Measurements from ENCODE around the gene MAP3K2.

The MAP3K2 gene

DNA sequence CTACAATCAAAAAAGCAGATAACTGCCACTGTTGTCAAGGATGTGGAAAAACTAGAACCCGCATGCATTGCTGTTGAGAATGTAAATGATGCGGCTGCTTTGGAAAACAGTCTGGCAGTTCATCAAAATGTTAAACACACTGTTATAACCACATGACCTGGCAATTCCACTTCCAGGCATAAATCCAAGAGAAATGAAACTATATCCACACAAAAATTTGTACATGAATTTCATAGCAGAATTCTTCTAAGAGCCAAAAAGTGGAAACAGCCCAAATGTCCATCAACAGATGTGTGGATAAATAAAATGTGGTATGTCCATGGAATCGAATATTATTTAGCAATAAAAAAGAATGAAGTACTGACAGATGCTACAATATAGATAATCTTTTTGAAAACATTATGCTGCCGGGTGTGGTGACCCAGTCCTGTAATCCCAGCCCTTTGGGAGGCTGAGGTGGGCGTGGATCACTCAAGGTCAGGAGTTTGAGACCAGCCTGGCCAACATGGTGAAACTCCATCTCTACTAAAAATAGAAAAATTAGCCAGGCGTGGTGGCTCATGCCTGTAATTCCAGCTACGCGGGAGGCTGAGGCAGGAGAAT, 125.9 kb downstream of the MAP3K2 start:
- Histone ChIP-seq H3K9me2 (replicated peaks; ENCODE audit: control insufficient read depth, low read length) (no peaks in the 10 kb centered on the region), H3K4me3 (ENCODE audit: low read length) (no peak overlapping the region), H3K27me3 (ENCODE audit: control insufficient read depth, low read length) (no peaks in the 10 kb centered on the region), H3K79me2 (ENCODE audit: control insufficient read depth, low read length) (no peaks in the 10 kb centered on the region), H4K20me1 (ENCODE audit: control insufficient read depth, insufficient read depth, low read depth, low read length) (no peaks in the 10 kb centered on the region), H3K36me3 (ENCODE audit: control insufficient read depth, low read length) (peaks cover 47% of the 10 kb centered on the region), H3K4me2 (ENCODE audit: low read length) (no peak overlapping the region), H3K27ac (ENCODE audit: low read depth, low read length) (no peak overlapping the region), H3F3A (ENCODE audit: control insufficient read depth, insufficient read depth) (no peaks in the 10 kb centered on the region), H3K4me1 (ENCODE audit: control insufficient read depth, low read length) (no peaks in the 10 kb centered on the region), H3K9me3 (ENCODE audit: control insufficient read depth, insufficient read depth, low read length) (no peaks in the 10 kb centered on the region)
- TF ChIP-seq, protein P1, sequence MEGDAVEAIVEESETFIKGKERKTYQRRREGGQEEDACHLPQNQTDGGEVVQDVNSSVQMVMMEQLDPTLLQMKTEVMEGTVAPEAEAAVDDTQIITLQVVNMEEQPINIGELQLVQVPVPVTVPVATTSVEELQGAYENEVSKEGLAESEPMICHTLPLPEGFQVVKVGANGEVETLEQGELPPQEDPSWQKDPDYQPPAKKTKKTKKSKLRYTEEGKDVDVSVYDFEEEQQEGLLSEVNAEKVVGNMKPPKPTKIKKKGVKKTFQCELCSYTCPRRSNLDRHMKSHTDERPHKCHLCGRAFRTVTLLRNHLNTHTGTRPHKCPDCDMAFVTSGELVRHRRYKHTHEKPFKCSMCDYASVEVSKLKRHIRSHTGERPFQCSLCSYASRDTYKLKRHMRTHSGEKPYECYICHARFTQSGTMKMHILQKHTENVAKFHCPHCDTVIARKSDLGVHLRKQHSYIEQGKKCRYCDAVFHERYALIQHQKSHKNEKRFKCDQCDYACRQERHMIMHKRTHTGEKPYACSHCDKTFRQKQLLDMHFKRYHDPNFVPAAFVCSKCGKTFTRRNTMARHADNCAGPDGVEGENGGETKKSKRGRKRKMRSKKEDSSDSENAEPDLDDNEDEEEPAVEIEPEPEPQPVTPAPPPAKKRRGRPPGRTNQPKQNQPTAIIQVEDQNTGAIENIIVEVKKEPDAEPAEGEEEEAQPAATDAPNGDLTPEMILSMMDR (IDR thresholded peaks at IDR 0.05; ENCODE audit: low read depth, low read length, poor library complexity, severe bottlenecking): no peak

DNA sequence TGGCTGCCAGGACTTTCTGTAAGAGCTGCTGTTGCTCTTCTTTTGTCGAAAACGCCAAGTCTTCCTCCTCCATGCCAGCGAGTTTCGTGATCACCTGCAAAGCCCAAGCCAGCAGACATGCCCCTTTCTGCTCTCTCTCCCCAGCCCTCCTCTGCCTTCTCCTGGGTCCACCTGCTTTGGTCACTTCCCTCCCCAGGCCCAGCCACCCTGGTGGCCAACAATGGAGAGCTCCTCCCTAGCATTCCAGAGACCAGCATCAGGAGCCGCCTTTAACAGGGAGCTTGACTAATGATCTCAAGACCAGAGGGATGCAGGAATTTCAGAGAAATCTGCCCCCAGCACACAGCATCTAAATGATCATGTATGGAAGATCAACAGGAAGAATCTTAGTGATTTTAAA, 128.4 kb downstream of the MAP3K2 start:
- H3K9me3 ChIP-seq (ENCODE audit: control insufficient read depth, insufficient read depth, low read length): no peaks in the 10 kb centered on the region
- H4K20me1 ChIP-seq (ENCODE audit: control insufficient read depth, insufficient read depth, low read depth, low read length): no peaks in the 10 kb centered on the region
- H3K4me2 ChIP-seq (ENCODE audit: low read length): no peak overlapping the region
- no peaks in the 10 kb centered on the region for H3K4me1 ChIP-seq (ENCODE audit: control insufficient read depth, low read length)
- peaks cover 54% of the 10 kb centered on the region for H3K36me3 ChIP-seq (ENCODE audit: control insufficient read depth, low read length)
- H3K9me2 ChIP-seq (replicated peaks; ENCODE audit: control insufficient read depth, low read length): no peaks in the 10 kb centered on the region
- no peaks in the 10 kb centered on the region for H3K79me2 ChIP-seq (ENCODE audit: control insufficient read depth, low read length)
- no peaks in the 10 kb centered on the region for H3K27me3 ChIP-seq (ENCODE audit: control insufficient read depth, low read length)
- no peak overlapping the region for H3K4me3 ChIP-seq (ENCODE audit: low read length)
- no peak for TF ChIP-seq EZH2phosphoT487 (IDR thresholded peaks at IDR 0.05; ENCODE audit: borderline replicate concordance, low read length)
- TF ChIP-seq, protein P1 (IDR thresholded peaks at IDR 0.05; ENCODE audit: low read depth, low read length, poor library complexity, severe bottlenecking): no peak
- no peak overlapping the region for H3K27ac ChIP-seq (ENCODE audit: low read depth, low read length)
- H3F3A ChIP-seq (ENCODE audit: control insufficient read depth, insufficient read depth): no peaks in the 10 kb centered on the region

DNA sequence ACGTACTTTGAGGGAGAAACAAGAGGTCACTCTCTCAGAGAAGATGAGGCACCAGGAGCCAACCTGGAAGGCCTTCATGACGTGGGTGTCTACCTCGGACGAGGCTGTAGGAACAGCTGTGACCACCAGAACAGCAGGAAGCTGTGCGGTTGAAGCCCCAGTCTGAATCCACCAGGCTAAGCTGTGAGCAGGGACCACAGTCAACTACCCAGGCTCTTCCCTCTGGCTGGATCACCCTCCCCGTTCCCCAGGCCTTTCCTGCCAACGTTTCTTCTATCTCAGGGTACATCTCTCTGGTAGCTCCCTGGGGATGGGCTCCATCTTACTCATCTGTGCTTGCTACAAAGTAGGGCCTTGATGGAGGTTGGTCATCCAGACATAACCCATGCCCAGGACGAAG, 130.9 kb downstream of the MAP3K2 start:
- no peaks in the 10 kb centered on the region for H3K27me3 ChIP-seq (ENCODE audit: control insufficient read depth, low read length)
- no peaks in the 10 kb centered on the region for H3K9me3 ChIP-seq (ENCODE audit: control insufficient read depth, insufficient read depth, low read length)
- H3K9me2 ChIP-seq (replicated peaks; ENCODE audit: control insufficient read depth, low read length): no peaks in the 10 kb centered on the region
- H3K36me3 ChIP-seq (ENCODE audit: control insufficient read depth, low read length): peaks cover 49% of the 10 kb centered on the region
- H3K4me1 ChIP-seq (ENCODE audit: control insufficient read depth, low read length): no peaks in the 10 kb centered on the region
- H3K4me2 ChIP-seq (ENCODE audit: low read length): no peak overlapping the region
- H3F3A ChIP-seq (ENCODE audit: control insufficient read depth, insufficient read depth): no peaks in the 10 kb centered on the region
- TF ChIP-seq, protein P1 (IDR thresholded peaks at IDR 0.05; ENCODE audit: low read depth, low read length, poor library complexity, severe bottlenecking): no peak
- no peak for TF ChIP-seq EZH2phosphoT487 (IDR thresholded peaks at IDR 0.05; ENCODE audit: borderline replicate concordance, low read length)
- H4K20me1 ChIP-seq (ENCODE audit: control insufficient read depth, insufficient read depth, low read depth, low read length): no peaks in the 10 kb centered on the region
- no peaks in the 10 kb centered on the region for H3K79me2 ChIP-seq (ENCODE audit: control insufficient read depth, low read length)
- H3K27ac ChIP-seq (ENCODE audit: low read depth, low read length): no peak overlapping the region
- no peak overlapping the region for H3K4me3 ChIP-seq (ENCODE audit: low read length)
